Mesenteric fat pad (tissue), 1 donor: ENCODE data around the gene PCSK5. TPM values are rescaled to one million over a fixed set of nuclear protein-coding genes. Genes with fewer than 3 reads are reported as not detected.

Experiments
- DNase-seq: peaks from one replicate; pipeline ENCODE4 v3.0.0-alpha.2; 2020; ENCODE audit warnings: low spot score
- total RNA-seq: library from RNA; stranded (reverse); fragmentation: NEBNext Ultra II Directional; extraction: Animal tissue kit (Norgen Biotek cat#: 25700); gene quantifications from one replicate; pipeline ENCODE4 v1.2.1, GENCODE V29; 2021
- donor health status: DM: yes; HTN: yes; CAD: no.

The PCSK5 gene
- total RNA-seq, 1 donor from 2014 or later, result 79.6 TPM

- DNase-seq, result no peak
Observed at GRCh38 chr9:76001459-76001858, 111.0 kb downstream of the PCSK5 start.

GRCh38 chr9:76003041-76003440 is 112.6 kb downstream of the PCSK5 start:
- DNase-seq, result no peak

- no peak for DNase-seq
Observed at GRCh38 chr9:76004526-76004925, 114.1 kb downstream of the PCSK5 start.

- DNase-seq, result no peak
Observed at GRCh38 chr9:76007935-76008334, 117.5 kb downstream of the PCSK5 start.

GRCh38 chr9:76013809-76014208 is 123.3 kb downstream of the PCSK5 start:
- no peak for DNase-seq

GRCh38 chr9:76018235-76018634 is 127.8 kb downstream of the PCSK5 start:
- no peak for DNase-seq

GRCh38 chr9:76018761-76019160 is 128.3 kb downstream of the PCSK5 start:
- no peak for DNase-seq

GRCh38 chr9:76020652-76021051 is 130.2 kb downstream of the PCSK5 start:
- DNase-seq, result no peak

- DNase-seq, result no peak
Observed at GRCh38 chr9:76022317-76022716, 131.8 kb downstream of the PCSK5 start.

GRCh38 chr9:76023715-76024195 is 133.3 kb downstream of the PCSK5 start:
- DNase-seq, result no peak

GRCh38 chr9:76025286-76025685 is 134.8 kb downstream of the PCSK5 start:
- DNase-seq, result no peak

- DNase-seq, result no peak
Observed at GRCh38 chr9:76026796-76027195, 136.3 kb downstream of the PCSK5 start.

- DNase-seq, result no peak
Observed at GRCh38 chr9:76027416-76027815, 136.9 kb downstream of the PCSK5 start.

- DNase-seq, result no peak
Observed at GRCh38 chr9:76027861-76028260, 137.4 kb downstream of the PCSK5 start.

GRCh38 chr9:76032038-76032796 is 141.7 kb downstream of the PCSK5 start:
- DNase-seq, result no peak

GRCh38 chr9:76032797-76033373 is 142.4 kb downstream of the PCSK5 start:
- no peak for DNase-seq

- no peak for DNase-seq
Observed at GRCh38 chr9:76034049-76034448, 143.6 kb downstream of the PCSK5 start.

GRCh38 chr9:76036762-76037161 is 146.3 kb downstream of the PCSK5 start:
- DNase-seq, result no peak

- no peak for DNase-seq
Observed at GRCh38 chr9:76037587-76038225, 147.2 kb downstream of the PCSK5 start.

- no peak for DNase-seq
Observed at GRCh38 chr9:76038431-76038830, 148.0 kb downstream of the PCSK5 start.

GRCh38 chr9:76044266-76044819 is 153.9 kb downstream of the PCSK5 start:
- DNase-seq, result no peak

GRCh38 chr9:76045221-76045620 is 154.7 kb downstream of the PCSK5 start:
- no peak for DNase-seq
